Hematopoietic multipotent progenitor cell treated with erythropoietin and hydrocortisone succinate and interleukin-3 and kit ligand, for 8 days (in vitro differentiated cells): ENCODE data around the gene COG4.

Source experiments
- DNase-seq: peaks from one replicate; pipeline ENCODE4 v3.0.0-alpha.2; 2015

COG4 gene

DNA sequence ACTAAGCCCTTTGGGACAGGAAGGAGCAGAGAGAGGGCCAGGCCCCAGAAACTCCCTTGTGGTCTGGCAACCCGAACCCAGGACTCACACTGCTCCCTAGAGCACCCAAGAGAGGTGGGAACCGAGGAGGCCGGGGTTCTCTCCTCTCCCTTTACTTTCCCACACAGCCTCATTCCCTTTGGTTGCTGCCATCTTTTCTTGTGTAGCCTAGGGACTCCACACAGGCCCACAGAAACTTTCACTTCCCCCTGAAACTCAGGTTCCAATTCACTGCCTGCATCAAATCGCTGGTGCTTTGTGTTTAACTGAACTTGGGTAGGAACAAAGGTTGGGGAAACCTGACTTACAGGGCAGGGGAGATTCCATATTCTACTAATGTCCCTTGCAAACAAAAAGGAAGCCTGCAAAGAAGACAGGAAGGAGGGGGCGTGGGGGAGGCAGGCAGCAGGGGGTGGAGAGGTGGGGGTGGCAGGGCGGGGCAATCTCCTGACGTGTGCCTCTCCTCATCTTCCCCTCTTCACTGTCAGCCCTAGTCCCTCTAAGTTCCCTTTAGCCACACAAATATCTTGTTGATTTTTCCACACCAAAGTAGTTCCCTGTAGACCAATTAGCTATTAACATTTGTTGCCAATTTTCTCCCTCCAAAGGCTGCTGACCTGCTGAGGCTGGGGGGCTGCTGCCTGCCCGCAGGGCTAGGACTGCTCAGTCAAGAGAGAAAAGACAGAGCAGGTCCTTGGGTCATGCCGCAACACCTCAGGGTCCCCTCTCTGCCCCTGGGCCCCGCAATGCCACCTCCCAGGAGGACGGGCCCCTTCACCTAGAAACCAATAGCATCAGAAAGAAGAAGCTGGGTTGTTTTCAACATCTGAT lies 92.5 kb downstream of the COG4 start:
- peak; percentile 73 for DNase-seq
